GM18868 (cell line): ENCODE measurements around the gene GRK5.

Experiments used
- ATAC-seq: cut with Tn5 transposase; IDR thresholded peaks from one replicate; pipeline ENCODE4 v1.9.1; 2021; ENCODE audit warnings: mild to moderate bottlenecking, moderate library complexity; ENCODE audit not compliant: unreplicated experiment

GRK5 gene

GRCh38 chr10:119498889-119499676 lies 291.7 kb downstream of the GRK5 start:
- no peak for ATAC-seq

- no peak for ATAC-seq
These were observed 292.3 kb downstream of the GRK5 start for GRCh38 chr10:119499677-119500002.

GRCh38 chr10:119500123-119500795 lies 292.9 kb downstream of the GRK5 start:
- ATAC-seq, result no peak

GRCh38 chr10:119500821-119501220 lies 293.4 kb downstream of the GRK5 start:
- ATAC-seq, result no peak

- ATAC-seq, result peak; percentile 36
These were observed 294.3 kb downstream of the GRK5 start for GRCh38 chr10:119501690-119502089.

GRCh38 chr10:119502209-119502608 lies 294.8 kb downstream of the GRK5 start:
- peak; percentile 52 for ATAC-seq

- ATAC-seq, result no peak
These were observed 295.3 kb downstream of the GRK5 start for GRCh38 chr10:119502618-119503155.

GRCh38 chr10:119503821-119504220 lies 296.4 kb downstream of the GRK5 start:
- ATAC-seq, result no peak

- no peak for ATAC-seq
These were observed 297.3 kb downstream of the GRK5 start for GRCh38 chr10:119504651-119505050.

GRCh38 chr10:119505131-119505551 lies 297.8 kb downstream of the GRK5 start:
- no peak for ATAC-seq
